NOMO-1 (cell line): ENCODE data around the gene GPR6.

Experiments used
- DNase-seq, 2 experiments: peaks; one replicate each; lab custom pipeline; 2025; ENCODE audit not compliant: unreplicated experiment in 2 of 2; lab: John Stamatoyannopoulos, UW

The GPR6 gene

GRCh38 chr6:109998159-109998785, 20.2 kb downstream of the GPR6 start:
- no peak for DNase-seq

- no peak for DNase-seq
Measured at GRCh38 chr6:109999740-110000139, 21.6 kb downstream of the GPR6 start.

GRCh38 chr6:110002676-110003075, 24.6 kb downstream of the GPR6 start:
- no peak for DNase-seq

GRCh38 chr6:110013386-110013785, 35.3 kb downstream of the GPR6 start:
- no peak for DNase-seq

GRCh38 chr6:110015206-110015605, 37.1 kb downstream of the GPR6 start:
- no peak for DNase-seq

GRCh38 chr6:110017306-110017705, 39.2 kb downstream of the GPR6 start:
- no peak for DNase-seq

GRCh38 chr6:110017946-110018345, 39.8 kb downstream of the GPR6 start:
- no peak for DNase-seq

GRCh38 chr6:110018486-110018885, 40.4 kb downstream of the GPR6 start:
- no peak for DNase-seq

GRCh38 chr6:110020888-110021287, 42.8 kb downstream of the GPR6 start:
- DNase-seq = peak; percentile 6 to 16

- DNase-seq = no peak
Measured at GRCh38 chr6:110029144-110029543, 51.0 kb downstream of the GPR6 start.
